ENCODE measurements around the gene IL31RA.

IL31RA gene

DNA sequence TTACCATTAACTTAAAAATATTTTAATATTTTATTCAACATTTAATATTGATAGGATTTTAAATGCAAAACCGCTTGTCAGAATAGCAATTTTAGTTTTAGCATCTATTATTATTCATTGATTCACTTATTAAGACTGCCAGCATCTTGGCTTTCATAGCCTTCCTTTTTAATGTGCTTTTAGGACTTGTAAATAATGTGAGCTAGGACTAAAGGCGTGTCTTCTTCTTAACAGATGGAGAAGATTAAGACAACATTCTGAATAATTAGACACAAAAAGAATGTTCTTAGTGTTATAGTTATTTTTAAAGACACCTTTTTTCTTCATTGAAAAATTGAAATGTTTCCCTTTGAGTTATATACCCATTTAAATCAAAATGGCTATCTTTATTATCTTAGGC, 6.9 kb downstream of the IL31RA start:
- DNase-seq (ENCODE audit: insufficient read length, low spot score) (no peak), FAIRE-seq (no peak)

DNA sequence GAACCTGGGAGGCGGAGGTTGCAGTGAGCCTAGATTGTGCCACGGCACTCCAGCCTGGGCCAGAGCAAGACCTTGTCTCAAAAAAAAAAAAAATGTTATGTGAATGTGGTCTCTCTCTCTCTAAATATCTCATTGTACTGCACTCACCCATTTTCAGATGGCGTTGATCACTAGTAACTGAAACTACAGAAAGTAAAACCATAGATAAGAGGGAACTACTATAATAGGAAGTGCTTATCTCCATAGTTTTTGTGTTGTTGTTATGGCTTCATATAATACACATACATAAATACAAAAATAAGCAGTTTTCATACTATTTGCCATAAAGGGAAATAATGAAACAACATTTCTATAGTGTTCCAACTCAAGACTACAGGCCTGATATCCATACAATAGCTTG, 9.1 kb downstream of the IL31RA start:
- FAIRE-seq: no peak
- no peak for DNase-seq (ENCODE audit: insufficient read length, low spot score)

DNA sequence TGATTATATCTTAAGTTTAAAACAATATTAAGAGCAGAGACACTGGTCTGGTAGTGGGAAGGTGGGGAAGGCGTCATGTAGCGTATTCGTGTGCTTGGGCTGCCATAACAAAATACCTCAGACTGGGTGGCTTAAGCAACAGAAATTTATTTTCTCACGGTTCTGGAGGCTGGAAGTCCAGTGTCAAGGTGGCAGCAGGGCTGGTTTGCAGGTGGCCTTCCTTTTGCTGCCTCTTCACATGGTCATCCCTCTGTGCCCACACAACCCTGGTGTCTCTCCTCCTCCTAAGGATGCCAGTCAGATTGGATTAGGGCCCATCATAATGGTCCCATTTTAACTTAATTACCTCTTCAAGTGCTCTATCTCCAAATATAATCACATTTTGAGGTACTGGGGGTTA, 9.6 kb downstream of the IL31RA start:
- no peak for DNase-seq (ENCODE audit: insufficient read length, low spot score)
- FAIRE-seq: no peak

DNA sequence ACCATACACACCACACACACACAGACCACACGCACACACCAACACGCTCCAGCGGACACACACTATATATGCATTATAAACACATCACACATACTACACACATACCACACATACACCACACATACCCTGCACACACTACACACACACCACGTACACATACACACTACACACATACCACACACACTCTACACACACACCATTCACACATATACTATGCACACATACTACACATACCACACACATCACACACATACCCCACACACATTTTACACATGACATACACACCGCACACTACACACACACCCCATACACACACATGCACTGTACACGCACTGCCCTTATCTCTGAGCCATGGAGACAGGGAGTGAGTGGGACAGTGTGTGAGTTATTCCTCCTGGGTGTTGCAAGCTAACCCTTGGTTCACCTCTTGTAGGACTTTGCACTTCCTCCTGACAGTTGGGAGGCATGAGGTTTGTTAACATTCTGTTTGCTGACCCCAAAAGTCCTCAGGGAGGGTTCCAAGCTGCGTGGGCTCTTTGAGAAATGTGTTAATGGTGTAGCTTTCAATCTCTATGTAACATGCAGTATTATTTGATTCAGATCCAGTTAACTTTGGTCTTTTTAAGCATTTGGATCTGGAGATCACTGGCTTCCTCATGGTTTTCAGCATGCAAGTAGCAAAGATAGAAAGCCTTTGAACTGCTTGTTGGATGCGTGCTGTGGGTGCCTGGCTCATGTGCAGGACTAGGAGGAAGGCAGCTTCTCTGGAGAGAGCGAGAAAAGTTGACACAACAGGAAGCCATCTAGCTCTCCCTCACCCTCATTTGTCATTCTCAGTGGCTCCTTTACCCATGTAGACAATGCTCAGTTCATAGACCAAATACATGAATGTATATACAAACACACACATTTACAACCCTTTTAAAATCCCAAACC, 13.7 kb downstream of the IL31RA start:
- no peak for FAIRE-seq
- DNase-seq (ENCODE audit: insufficient read length, low spot score): no peak

DNA sequence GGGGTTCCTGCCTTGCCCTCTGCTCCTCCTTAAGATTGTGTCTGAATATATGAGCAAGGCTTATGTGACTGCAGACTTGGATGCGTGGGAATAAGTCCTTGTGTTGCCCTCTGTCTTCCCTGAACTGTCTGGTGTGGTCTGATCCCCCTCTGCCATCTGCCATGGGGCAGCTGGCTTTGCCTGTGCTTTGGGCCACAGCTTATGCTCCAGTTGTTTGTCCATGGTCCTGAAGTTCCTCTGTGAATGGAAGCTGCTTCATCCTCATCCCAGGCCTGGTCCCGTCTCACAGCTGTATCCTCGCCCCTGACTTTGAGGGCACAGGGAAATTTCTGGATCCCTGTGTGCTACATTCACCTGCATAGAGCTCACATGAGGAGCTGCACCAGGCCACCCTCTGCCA, 14.7 kb downstream of the IL31RA start:
- DNase-seq (ENCODE audit: insufficient read length, low spot score): no peak
- no peak for FAIRE-seq

DNA sequence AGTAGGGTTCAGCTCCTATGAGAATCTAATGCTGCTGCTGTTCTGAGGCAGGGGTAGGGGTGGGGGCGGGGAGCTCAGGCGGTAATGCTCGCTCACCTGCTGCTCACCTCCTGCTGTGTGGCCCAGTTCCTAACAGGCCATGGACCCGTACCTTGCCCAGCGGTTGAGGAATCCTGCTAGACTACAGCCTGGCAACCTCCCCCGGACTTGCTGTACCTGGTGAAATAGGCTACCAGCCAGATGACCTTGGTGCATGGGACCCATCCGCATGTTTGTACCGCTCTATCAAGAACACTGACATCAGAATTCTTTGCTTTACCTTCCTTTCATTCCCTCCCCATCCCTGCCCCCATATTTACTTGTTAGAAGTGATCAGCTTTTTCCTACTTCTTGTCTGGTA, 15.3 kb downstream of the IL31RA start:
- no peak for DNase-seq (ENCODE audit: insufficient read length, low spot score)
- FAIRE-seq: no peak

DNA sequence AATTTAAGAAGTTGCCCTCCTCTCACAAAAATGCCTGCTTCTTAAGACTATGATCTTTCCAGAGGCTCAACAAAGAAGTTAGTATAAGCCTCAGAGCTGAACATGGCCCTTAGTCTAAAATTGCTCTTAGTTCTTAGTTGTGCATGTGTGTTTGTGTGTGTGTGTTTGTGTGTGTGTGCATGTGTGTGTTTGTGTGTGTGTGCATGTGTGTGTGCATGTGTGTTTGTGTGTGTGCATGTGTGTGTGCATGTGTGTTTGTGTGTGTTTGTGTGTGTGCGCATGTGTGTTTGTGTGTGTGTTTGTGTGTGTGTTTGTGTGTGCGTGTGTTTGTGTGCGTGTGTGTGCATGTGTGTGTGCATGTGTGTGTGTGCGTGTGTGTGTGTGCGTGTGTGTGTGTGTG, 15.8 kb downstream of the IL31RA start:
- no peak for DNase-seq (ENCODE audit: insufficient read length, low spot score)
- no peak for FAIRE-seq

DNA sequence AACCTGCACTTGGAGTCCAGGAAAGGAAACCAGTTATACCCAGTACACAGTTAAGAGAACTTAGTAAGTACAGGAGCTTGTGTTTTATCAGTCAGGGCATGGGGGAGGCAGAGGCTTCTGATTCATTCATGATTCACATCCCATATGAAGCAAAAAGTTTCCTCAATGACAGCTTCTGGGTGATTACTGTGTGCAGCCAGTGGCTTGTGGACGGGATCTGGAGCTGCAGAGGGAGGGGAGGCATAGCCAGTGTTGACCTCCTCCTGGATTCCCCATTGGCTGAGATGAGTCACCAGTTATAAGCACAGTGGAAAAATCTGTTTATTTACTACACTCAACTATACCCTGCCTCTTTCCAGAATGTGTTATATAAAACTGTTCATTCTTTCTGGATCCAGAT, 17.7 kb downstream of the IL31RA start:
- FAIRE-seq (no peak), DNase-seq (ENCODE audit: insufficient read length, low spot score) (no peak)

DNA sequence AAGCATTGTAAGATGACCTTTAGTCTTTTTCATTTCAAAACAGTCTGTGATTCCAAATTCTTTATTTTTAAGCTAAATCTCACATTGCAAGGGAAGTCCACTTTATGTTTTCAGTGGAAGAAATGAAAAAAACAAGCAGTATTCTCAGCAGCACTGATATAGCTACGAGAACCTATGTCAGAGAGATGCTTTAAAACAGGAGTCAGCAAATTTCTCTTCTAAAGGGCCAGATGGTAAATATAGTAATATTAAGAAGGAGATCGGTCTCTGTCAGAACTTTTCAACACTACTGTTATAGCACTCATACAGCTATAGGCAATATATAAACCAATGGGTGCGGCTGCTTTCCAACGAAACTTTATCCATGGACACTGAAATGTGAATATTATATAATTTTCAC, 18.7 kb downstream of the IL31RA start:
- FAIRE-seq (no peak), DNase-seq (ENCODE audit: insufficient read length, low spot score) (no peak)

DNA sequence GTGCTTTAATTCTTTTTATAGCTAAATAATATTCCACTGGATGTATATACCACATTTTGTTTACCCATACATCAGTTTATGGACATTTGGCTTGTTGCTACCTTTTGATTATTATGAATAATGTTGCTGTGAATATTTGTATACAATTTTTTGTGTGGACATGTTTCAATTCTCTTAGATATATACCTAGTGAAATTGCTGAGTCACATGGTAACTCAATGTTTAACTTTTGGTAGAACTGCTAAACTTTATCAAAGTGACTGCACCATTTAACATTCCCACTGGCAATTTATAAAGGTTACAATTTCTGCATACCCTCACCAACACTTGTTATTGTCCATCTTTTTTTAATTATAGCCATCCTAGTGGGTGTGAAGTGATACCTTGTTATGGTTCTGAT, 22.1 kb downstream of the IL31RA start:
- no peak for DNase-seq (ENCODE audit: insufficient read length, low spot score)
- FAIRE-seq: no peak

DNA sequence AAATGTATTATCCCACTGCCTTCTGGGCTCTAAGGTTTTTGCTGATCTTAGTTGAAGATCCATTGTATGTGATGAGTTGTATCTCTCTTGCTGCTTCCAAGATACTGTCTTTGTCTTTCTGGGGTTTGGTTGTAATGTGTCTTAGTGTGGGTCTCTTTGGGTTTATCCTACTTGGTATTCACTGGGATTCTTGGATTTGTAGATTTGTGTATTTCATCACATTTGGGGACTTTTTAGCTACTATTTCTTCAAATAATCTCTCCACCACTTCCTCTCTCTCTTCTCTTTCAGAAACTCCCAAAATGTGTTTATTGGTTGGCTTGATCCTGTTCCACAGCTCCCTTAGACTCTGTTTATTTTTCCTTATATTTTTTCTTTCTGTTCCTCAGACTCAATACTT, 26.5 kb downstream of the IL31RA start:
- no peak for DNase-seq (ENCODE audit: insufficient read length, low spot score)
- no peak for FAIRE-seq

DNA sequence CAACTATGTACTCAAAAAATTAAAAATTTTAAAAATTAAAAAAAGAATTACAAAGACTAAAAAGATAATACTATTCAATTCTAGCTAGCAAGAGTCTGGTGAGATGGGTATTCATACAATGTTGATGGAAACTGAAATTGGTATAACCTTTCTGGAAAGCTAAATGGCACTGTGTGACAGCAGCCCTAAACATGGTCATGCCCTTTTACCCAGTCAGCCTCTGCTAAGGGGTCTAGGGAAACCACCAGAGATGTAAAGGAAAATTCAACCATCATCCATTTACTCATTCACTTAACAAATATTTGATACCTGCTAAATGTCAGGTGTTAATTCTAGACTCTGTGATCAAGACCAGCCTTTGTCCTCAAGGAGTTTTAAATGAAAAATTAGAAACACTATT, 29.3 kb downstream of the IL31RA start:
- FAIRE-seq (no peak), DNase-seq (ENCODE audit: insufficient read length, low spot score) (no peak)

DNA sequence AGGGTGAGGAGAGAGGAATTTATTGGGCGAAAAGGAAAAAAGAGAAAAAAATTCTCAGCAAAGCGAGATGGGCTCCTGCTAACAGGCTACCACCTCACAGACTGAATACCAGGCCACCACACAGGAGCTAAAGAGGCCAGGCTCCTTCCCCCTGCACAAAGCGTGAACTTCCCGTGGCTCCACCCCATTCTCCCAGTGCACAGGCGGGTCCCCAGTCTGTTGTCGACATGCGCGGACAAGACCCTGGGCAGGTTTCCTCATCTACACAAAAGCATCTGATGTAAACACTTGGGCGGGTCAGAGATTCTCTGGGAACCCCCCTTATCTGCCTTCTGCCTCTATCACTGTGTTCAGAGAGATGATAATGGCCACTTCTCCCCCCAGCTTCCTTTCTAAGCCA, 34.2 kb downstream of the IL31RA start:
- DNase-seq (ENCODE audit: insufficient read length, low spot score): no peak
- no peak for FAIRE-seq

DNA sequence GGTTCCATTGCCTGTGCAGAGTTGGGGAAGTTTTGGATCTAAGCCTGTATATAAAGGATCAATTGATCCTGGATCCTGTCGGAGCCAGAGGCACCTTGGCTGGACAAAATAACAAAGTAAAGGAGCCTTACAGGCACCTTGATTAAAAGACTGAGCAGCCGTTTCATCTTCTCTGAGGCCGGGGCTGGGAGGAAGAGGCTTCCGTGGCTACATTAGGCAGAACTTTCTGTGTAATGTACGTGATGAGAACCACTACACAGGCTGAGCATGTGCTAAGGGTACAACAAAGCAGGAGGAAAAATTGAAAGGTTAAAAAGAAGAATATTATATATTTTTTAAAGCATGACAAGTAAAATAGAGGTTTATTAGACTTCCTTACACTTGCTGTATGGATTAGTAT, 37.0 kb downstream of the IL31RA start:
- DNase-seq (ENCODE audit: insufficient read length, low spot score) (no peak), FAIRE-seq (no peak)

DNA sequence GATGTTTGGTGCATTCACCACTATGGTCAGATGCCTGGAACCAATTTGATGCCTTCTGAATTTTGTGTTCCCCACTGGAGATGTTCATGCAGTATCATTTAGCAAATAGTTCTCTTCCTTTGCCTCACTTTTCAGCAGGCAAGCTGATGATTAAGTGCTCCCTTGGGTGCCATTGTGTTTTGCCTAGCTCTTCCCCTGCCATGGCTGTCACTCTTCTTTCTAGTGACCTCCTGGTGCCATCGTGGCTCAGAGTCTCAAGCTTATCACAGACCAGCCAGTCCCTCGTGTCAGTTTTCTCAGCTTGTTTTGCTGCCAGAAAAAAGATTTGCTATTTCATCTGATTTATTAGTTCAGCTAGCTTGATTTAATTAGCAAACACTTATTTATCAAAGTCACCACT, 41.3 kb downstream of the IL31RA start:
- FAIRE-seq (no peak), DNase-seq (ENCODE audit: insufficient read length, low spot score) (no peak)

DNA sequence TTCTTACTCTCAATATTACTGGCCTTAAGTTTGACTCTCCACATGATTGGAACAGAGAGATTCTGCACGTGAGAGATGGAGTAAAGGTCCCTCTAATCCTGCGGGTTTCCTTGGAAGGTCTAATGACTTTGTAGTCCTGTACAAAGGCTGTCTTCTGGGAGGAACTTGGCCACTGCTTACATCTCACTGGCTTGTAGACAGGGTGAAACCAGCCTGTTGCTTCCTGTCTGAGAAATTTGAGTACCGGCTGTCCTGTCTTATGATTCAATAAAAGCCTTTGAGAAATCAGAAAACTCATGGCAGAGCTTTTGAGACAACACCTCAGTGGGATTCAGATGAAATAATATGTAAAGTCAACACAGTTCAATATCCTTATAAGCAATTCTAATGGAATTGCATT, 43.0 kb downstream of the IL31RA start:
- FAIRE-seq (peak; percentile 39), DNase-seq (ENCODE audit: insufficient read length, low spot score) (no peak)

DNA sequence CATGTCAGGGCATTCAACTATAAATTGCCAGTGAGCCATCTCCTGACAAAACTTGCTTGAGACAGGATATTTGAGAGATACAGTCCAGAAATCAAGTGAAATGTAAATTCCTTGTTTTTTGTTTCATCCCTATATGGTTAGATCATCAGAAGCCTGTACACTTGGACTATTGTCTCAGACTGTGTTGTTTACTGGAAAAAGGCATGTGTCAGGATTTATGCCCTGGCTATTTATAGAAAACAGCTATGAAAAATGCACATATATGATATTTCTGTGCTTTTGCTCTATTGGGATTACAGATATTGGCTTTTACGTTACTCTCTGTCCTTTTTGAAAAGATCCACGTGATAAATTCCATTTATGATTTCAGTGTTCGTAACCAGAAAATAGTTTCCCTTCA, 44.2 kb downstream of the IL31RA start:
- no peak for DNase-seq (ENCODE audit: insufficient read length, low spot score)
- no peak for FAIRE-seq

DNA sequence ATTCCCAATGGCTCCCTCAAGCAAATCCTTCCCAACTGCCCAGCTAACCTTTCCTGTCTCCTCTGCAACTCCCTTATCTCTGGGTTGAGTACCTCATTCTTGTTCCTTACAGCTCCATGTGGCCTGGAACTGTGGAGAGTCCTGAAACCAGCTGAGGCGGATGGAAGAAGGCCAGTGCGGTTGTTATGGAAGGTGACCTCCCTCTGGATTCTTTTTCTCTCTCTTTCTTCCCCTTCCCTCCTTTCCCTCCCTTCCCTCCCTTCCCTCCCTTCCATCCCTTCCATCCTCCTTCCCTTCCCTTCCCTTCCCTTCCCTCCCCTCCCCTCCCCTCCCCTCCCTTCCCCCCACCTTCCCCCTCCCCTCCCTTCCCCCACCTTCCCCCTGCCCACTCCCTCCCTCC, 45.1 kb downstream of the IL31RA start:
- DNase-seq (ENCODE audit: insufficient read length, low spot score) (no peak), FAIRE-seq (no peak)

DNA sequence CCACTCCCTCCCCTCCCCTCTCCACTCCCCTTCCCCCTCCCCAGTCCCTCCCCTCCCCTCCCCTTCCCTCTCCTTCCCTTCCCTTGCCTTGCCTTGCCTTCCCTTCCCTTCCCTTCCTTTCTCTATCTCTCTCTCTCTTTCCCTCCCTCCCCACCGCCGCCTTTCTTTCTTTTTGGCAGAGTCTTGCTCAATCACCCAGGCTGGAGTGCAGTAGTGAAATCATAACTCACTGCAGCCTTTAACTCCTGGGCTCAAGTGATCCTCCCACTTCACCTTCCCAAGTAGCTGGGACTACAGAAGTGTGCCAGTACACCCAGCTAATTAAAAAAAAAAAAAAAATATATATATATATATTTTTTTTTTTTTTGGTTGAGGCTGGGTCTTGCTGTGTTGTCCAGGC, 45.5 kb downstream of the IL31RA start:
- no peak for DNase-seq (ENCODE audit: insufficient read length, low spot score)

DNA sequence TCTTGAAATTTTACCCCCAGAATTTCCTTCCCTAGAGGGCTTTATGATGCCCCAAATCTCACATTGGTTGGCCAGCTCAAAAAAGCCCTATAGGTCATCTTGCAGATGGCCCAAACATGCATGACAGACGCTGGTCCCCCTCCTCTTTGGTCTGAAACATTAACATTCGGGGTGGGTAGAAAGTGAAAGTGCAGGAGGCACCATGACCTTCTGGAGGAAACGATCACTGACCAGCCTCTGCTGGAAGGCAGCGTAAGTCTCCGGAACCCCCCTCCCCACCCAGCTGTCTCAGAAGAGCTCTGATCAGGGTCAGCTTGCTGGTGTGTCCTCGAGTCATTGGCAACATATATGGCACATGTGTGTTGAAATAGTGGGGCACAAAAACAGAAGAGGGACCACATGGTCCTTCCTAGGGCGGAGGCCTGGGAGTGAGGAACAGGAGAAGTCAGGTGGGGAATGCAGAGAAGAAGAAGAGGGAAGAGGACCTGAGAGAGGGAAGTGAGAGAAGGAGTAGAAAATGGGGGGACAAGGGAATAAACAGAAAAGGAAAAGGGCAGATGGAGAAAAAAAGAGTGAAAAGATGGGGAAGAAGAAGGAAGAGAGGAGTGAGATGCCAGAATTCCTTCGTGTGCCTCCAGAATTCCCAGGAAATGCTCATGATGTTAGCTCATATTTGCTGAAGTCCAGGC, 46.2 kb downstream of the IL31RA start:
- peak; percentile 11 for FAIRE-seq
- DNase-seq (ENCODE audit: insufficient read length, low spot score): no peak

More for the DNA sequence above, 45.5 kb downstream of the IL31RA start:
- FAIRE-seq: no peak

DNA sequence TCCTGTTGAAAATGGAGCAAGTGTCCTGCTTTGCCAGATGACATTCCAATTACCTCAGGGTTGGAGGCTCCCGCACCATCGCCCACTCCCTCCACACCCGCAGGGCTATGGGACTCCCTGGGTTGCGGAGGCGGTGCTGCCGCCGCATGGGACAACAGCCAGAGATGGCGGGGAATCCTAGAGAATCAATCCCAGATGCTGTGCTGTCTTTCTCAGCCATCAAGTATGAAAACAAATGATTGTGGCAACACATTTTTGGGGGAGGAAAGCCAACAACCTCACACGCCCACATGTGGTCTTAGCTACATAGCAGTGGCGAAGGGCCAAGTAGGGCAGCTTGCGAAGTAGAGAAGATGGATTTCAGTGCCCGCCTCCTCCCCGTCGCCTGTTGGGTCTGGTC, 46.7 kb downstream of the IL31RA start:
- DNase-seq (ENCODE audit: insufficient read length, low spot score) (no peak), FAIRE-seq (no peak)

DNA sequence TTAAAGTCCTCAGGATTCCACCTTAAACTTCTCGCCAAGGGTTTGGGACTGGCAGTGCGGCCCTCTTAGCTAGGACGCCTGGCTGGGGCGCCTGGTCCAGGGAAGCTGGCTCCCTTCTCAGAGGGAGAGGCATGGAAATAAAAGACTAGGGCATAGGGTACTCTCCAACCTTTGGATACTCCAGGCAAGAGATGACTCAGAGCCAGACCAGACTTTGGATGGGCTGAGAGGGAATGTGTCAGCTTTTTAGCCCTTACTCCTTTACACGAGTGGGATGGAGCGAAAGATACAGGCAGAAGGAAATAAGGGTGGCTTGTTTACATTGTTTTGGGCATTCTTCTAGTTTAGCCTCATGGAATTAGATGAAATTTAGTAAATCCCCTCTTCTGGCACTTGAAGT, 48.2 kb downstream of the IL31RA start:
- no peak for FAIRE-seq

More for the DNA sequence above, 48.2 kb downstream of the IL31RA start:
- DNase-seq (ENCODE audit: insufficient read length, low spot score): no peak

All from GM19239 (cell line).